ENCODE results near the gene LAMP2. TPM values are rescaled to one million over a fixed set of nuclear protein-coding genes. Genes with fewer than 3 reads are reported as not detected.

The LAMP2 gene
- total RNA-seq, 1 experiment from 2014 or later = 123 TPM

GRCh38 chrX:120463241-120463640 is 5.9 kb downstream of the LAMP2 start:
- Histone ChIP-seq H4K20me1 (ENCODE audit: insufficient read depth) (peaks cover 15% of the 10 kb centered on the region), H3K9me2 (ENCODE audit: insufficient read depth) (no peaks in the 10 kb centered on the region), H3K36me3 (ENCODE audit: low read depth) (no peaks in the 10 kb centered on the region), H3K79me2 (ENCODE audit: low read depth) (peaks cover 96% of the 10 kb centered on the region), H3K4me3 (no peak overlapping the region), H3K27me3 (ENCODE audit: insufficient read depth, low read depth) (no peaks in the 10 kb centered on the region), H3K4me1 (replicated peaks; ENCODE audit: insufficient read depth) (peaks cover 14% of the 10 kb centered on the region), H2AFZ (no peak overlapping the region), H3K27ac (no peak overlapping the region), H3K4me2 (no peak overlapping the region), H3K9me3 (ENCODE audit: insufficient read depth, low read depth) (no peaks in the 10 kb centered on the region), H3F3A (ENCODE audit: insufficient read depth, low read depth) (no peaks in the 10 kb centered on the region)
- CTCF ChIA-PET = no interaction called here
- POLR2A ChIA-PET (ENCODE audit: unreplicated experiment) = no interaction called here
- intact Hi-C loops (cut with micrococcal nuclease; ENCODE audit: unreplicated experiment) = loop anchor here (10.0 kb wide), 1 partner anchor 368 kb away; no protein-coding TSS in a partner anchor
- BruUV-seq (replicated peaks) = no TSS peak
- no peak for TF ChIP-seq CTCF (conservative IDR thresholded peaks at IDR 0.05)
- TF ChIP-seq EZH2 (IDR thresholded peaks at IDR 0.05; ENCODE audit: low read depth) = no peak
- DNase-seq = no peak

- no peaks in the 10 kb centered on the region for H3F3A ChIP-seq (ENCODE audit: insufficient read depth, low read depth)
- TF ChIP-seq EZH2 (IDR thresholded peaks at IDR 0.05; ENCODE audit: low read depth) (no peak), CTCF (conservative IDR thresholded peaks at IDR 0.05) (no peak)
- no peak overlapping the region for H3K27ac ChIP-seq
- peaks cover 5% of the 10 kb centered on the region; the same call in 1 of the 2 replicates for H3K4me1 ChIP-seq (replicated peaks; ENCODE audit: insufficient read depth)
- peaks cover 94% of the 10 kb centered on the region for H3K79me2 ChIP-seq (ENCODE audit: low read depth)
- intact Hi-C loops (cut with micrococcal nuclease; ENCODE audit: unreplicated experiment) = loop anchor here (10.0 kb wide), 1 partner anchor 368 kb away; no protein-coding TSS in a partner anchor
- peaks cover 15% of the 10 kb centered on the region for H4K20me1 ChIP-seq (ENCODE audit: insufficient read depth)
- H2AFZ ChIP-seq = no peak overlapping the region
- no peak overlapping the region for H3K4me2 ChIP-seq
- DNase-seq = no peak
- H3K9me3 ChIP-seq (ENCODE audit: insufficient read depth, low read depth) = no peaks in the 10 kb centered on the region
- POLR2A ChIA-PET (ENCODE audit: unreplicated experiment) = no interaction called here
- BruUV-seq (replicated peaks) = no TSS peak
- CTCF ChIA-PET = no interaction called here
- no peak overlapping the region for H3K4me3 ChIP-seq
- H3K27me3 ChIP-seq (ENCODE audit: insufficient read depth, low read depth) = no peaks in the 10 kb centered on the region
- H3K36me3 ChIP-seq (ENCODE audit: low read depth) = no peaks in the 10 kb centered on the region
- no peaks in the 10 kb centered on the region for H3K9me2 ChIP-seq (ENCODE audit: insufficient read depth)
These were observed 6.7 kb downstream of the LAMP2 start for GRCh38 chrX:120462370-120462769.

- Histone ChIP-seq H3K27me3 (ENCODE audit: insufficient read depth, low read depth) (no peaks in the 10 kb centered on the region), H3K79me2 (ENCODE audit: low read depth) (peaks cover 68% of the 10 kb centered on the region), H3F3A (ENCODE audit: insufficient read depth, low read depth) (no peaks in the 10 kb centered on the region), H3K36me3 (ENCODE audit: low read depth) (no peaks in the 10 kb centered on the region), H3K9me2 (ENCODE audit: insufficient read depth) (no peaks in the 10 kb centered on the region), H3K9me3 (ENCODE audit: insufficient read depth, low read depth) (no peaks in the 10 kb centered on the region), H3K27ac (no peak overlapping the region), H3K4me2 (no peak overlapping the region), H4K20me1 (ENCODE audit: insufficient read depth) (peaks cover 19% of the 10 kb centered on the region), H3K4me1 (replicated peaks; ENCODE audit: insufficient read depth) (no peaks in the 10 kb centered on the region), H3K4me3 (no peak overlapping the region), H2AFZ (no peak overlapping the region)
- TF ChIP-seq EZH2 (IDR thresholded peaks at IDR 0.05; ENCODE audit: low read depth) (no peak), CTCF (conservative IDR thresholded peaks at IDR 0.05) (no peak)
- ChIA-PET CTCF (no interaction called here), POLR2A (ENCODE audit: unreplicated experiment) (no interaction called here)
- DNase-seq = no peak
- intact Hi-C loops (cut with micrococcal nuclease; ENCODE audit: unreplicated experiment) = no loop called here
- no TSS peak for BruUV-seq (replicated peaks)
These were observed 9.8 kb downstream of the LAMP2 start for GRCh38 chrX:120459309-120459708.

Data from PC-9 (cell line).